NCI-H69 (cell line): ENCODE measurements around the gene LCN2.

Experiments used
- DNase-seq: peaks from one replicate; lab custom pipeline; 2025; lab: John Stamatoyannopoulos, UW

Gene LCN2

GRCh38 chr9:128115187-128116103, 33.8 kb upstream of the LCN2 start:
- no peak for DNase-seq

GRCh38 chr9:128116104-128117083, 32.9 kb upstream of the LCN2 start:
- DNase-seq = no peak

- peak; percentile 87 for DNase-seq
Observed at GRCh38 chr9:128117613-128118471, 31.4 kb upstream of the LCN2 start.

- no peak for DNase-seq
Observed at GRCh38 chr9:128118472-128118857, 30.8 kb upstream of the LCN2 start.

GRCh38 chr9:128118971-128119665, 30.1 kb upstream of the LCN2 start:
- no peak for DNase-seq

- DNase-seq = no peak
Observed at GRCh38 chr9:128120061-128120740, 29.1 kb upstream of the LCN2 start.

- no peak for DNase-seq
Observed at GRCh38 chr9:128120741-128121465, 28.4 kb upstream of the LCN2 start.

GRCh38 chr9:128121466-128121810, 27.8 kb upstream of the LCN2 start:
- no peak for DNase-seq

- no peak for DNase-seq
Observed at GRCh38 chr9:128121924-128122808, 27.1 kb upstream of the LCN2 start.

- DNase-seq = no peak
Observed at GRCh38 chr9:128122809-128123175, 26.5 kb upstream of the LCN2 start.

- DNase-seq = no peak
Observed at GRCh38 chr9:128123451-128124080, 25.7 kb upstream of the LCN2 start.

- no peak for DNase-seq
Observed at GRCh38 chr9:128124451-128124850, 24.8 kb upstream of the LCN2 start.

- peak; percentile 70 for DNase-seq
Observed at GRCh38 chr9:128124873-128125579, 24.2 kb upstream of the LCN2 start.

- no peak for DNase-seq
Observed at GRCh38 chr9:128125580-128126354, 23.5 kb upstream of the LCN2 start.

- peak; percentile 95 for DNase-seq
Observed at GRCh38 chr9:128127568-128127989, 21.7 kb upstream of the LCN2 start, which contains the start of gene PTGES2. Gene PTGES2 (minus strand): TSS chr9:128127729. CDS start chr9:128127717, 12 bp downstream.

- DNase-seq = peak; percentile 97
Observed at GRCh38 chr9:128127990-128128835, 21.0 kb upstream of the LCN2 start.
